Muscle of leg (tissue), 11 donors: ENCODE results near the gene DKK3. TPM values are rescaled to one million over a fixed set of nuclear protein-coding genes. Genes with fewer than 3 reads are reported as not detected.
A peak's percentile ranks its signal among the peaks of the same experiment; 100 is the strongest.

Source experiments
- DNase-seq: peaks from one replicate; pipeline ENCODE4 v3.0.0; 2013
- H3K27ac ChIP-seq: one replicate; pipeline ENCODE4 v1.5.1; 2013; ENCODE audit warnings: mild to moderate bottlenecking, low read length, control low read depth
- H3K27me3 ChIP-seq: one replicate; pipeline ENCODE4 v1.6.1; 2013; ENCODE audit warnings: low read length; ENCODE audit not compliant: control insufficient read depth, insufficient read depth
- H3K36me3 ChIP-seq: one replicate; pipeline ENCODE4 v1.6.1; 2013; ENCODE audit warnings: low read length; ENCODE audit not compliant: control insufficient read depth, insufficient read depth
- H3K4me1 ChIP-seq: one replicate; pipeline ENCODE4 v1.6.1; 2013; ENCODE audit warnings: low read length; ENCODE audit not compliant: control insufficient read depth, insufficient read depth
- H3K4me3 ChIP-seq: one replicate; pipeline ENCODE4 v1.5.1; 2013; ENCODE audit warnings: low read length, control low read depth
- H3K9me3 ChIP-seq: replicated peaks from 2 replicates; pipeline ENCODE4 v1.6.1; 2013; ENCODE audit warnings: low read depth, low read length; ENCODE audit not compliant: control insufficient read depth
- WGBS: methylation state at CpG from one replicate; pipeline ENCODE4 v1.1.5; 2013; ENCODE audit warnings: missing lambda C conversion rate; ENCODE audit not compliant: insufficient coverage; 5-methylcytosine and 5-hydroxymethylcytosine counted together
- polyA plus RNA-seq, 8 donors: library from polyadenylated mRNA; unstranded; fragments of 120-200 nt; gene quantifications; one replicate each; pipeline versions ENCODE4 v1.2.1 to v1.2.3, GENCODE V29; 2013; ENCODE audit warnings: inconsistent platforms in 1 of 8, low replicate concordance in 1 of 8; ENCODE audit not compliant: insufficient read length in 8 of 8, insufficient read depth in 1 of 8
- total RNA-seq: library from RNA; stranded (reverse); fragments of 120-200 nt; gene quantifications from one replicate; pipeline ENCODE4 v1.2.4, GENCODE V29; 2013

The DKK3 gene
- total and polyA plus RNA-seq, 9 donors, result 53.3 to 128 (median 81.9) TPM

- no peak for DNase-seq
- peaks cover 7% of the 10 kb centered on the region for H3K36me3 ChIP-seq
- WGBS, result 81% methylated on average over 4 of the region's 5 CpGs
- H3K9me3 ChIP-seq, result peaks cover 3% of the 10 kb centered on the region
- no peak overlapping the region for H3K27ac ChIP-seq
- peaks cover 46% of the 10 kb centered on the region for H3K4me1 ChIP-seq
- no peak overlapping the region for H3K4me3 ChIP-seq
- H3K27me3 ChIP-seq, result no peaks in the 10 kb centered on the region
Observed at GRCh38 chr11:11983427-11983826, 25.0 kb downstream of the DKK3 start.

GRCh38 chr11:11982975-11983374 is 25.5 kb downstream of the DKK3 start:
- H3K4me3 ChIP-seq, result no peak overlapping the region
- no peak overlapping the region for H3K27ac ChIP-seq
- peaks cover 3% of the 10 kb centered on the region for H3K9me3 ChIP-seq
- H3K4me1 ChIP-seq, result peaks cover 48% of the 10 kb centered on the region
- no peaks in the 10 kb centered on the region for H3K27me3 ChIP-seq
- 100% methylated on average over 1 of the region's 2 CpGs for WGBS
- DNase-seq, result no peak
- peaks cover 7% of the 10 kb centered on the region for H3K36me3 ChIP-seq

- H3K4me1 ChIP-seq, result peaks cover 52% of the 10 kb centered on the region
Observed at GRCh38 chr11:11982461-11982860, 26.0 kb downstream of the DKK3 start.

DNA sequence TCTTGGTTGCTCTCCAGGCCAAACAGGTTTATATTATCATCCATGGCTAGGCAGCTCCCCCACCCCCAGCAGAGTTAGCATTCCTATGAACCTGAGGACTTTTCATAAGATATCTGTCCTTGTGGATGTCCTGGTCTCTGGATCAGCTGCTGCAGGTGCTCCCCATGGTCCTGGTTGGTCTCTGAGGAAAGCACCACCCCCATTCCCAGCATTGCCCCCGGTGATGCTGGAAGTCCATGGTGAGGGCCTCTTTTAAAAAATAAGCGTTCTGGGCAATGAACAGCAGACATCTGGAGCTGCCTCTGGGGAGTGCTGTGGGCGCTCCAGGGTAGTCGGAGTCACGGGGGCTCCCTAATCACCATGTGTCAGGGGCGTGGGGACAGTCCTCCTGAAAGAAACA is 26.6 kb downstream of the DKK3 start:
- H3K27ac ChIP-seq, result no peak overlapping the region

More at GRCh38 chr11:11982461-11982860, 26.0 kb downstream of the DKK3 start:
- Histone ChIP-seq H3K4me3 (no peak overlapping the region), H3K9me3 (peaks cover 3% of the 10 kb centered on the region), H3K27ac (no peak overlapping the region), H3K27me3 (no peaks in the 10 kb centered on the region), H3K36me3 (peaks cover 7% of the 10 kb centered on the region)
- WGBS, result 97% methylated on average over 7 of the region's 10 CpGs
- DNase-seq, result no peak

GRCh38 chr11:11981364-11981763 is 27.1 kb downstream of the DKK3 start:
- no peak overlapping the region for H3K27ac ChIP-seq
- H3K27me3 ChIP-seq, result no peaks in the 10 kb centered on the region
- H3K4me3 ChIP-seq, result no peak overlapping the region
- H3K9me3 ChIP-seq, result peaks cover 3% of the 10 kb centered on the region
- peaks cover 63% of the 10 kb centered on the region for H3K4me1 ChIP-seq
- H3K36me3 ChIP-seq, result peaks cover 7% of the 10 kb centered on the region
- DNase-seq, result no peak
- 79% methylated on average over 3 of the region's 5 CpGs for WGBS

More for the DNA sequence above, 26.6 kb downstream of the DKK3 start:
- Histone ChIP-seq H3K27me3 (no peaks in the 10 kb centered on the region), H3K9me3 (peaks cover 3% of the 10 kb centered on the region), H3K4me3 (no peak overlapping the region), H3K4me1 (peaks cover 58% of the 10 kb centered on the region), H3K36me3 (peaks cover 7% of the 10 kb centered on the region)
- DNase-seq, result no peak
- 76% methylated on average over 3 of the region's 6 CpGs for WGBS

- H3K4me3 ChIP-seq, result no peak overlapping the region
- no CpG with 5 or more reads among the region's 3 CpGs for WGBS
- peaks cover 3% of the 10 kb centered on the region for H3K9me3 ChIP-seq
- no peak overlapping the region for H3K27ac ChIP-seq
- H3K4me1 ChIP-seq, result peaks cover 65% of the 10 kb centered on the region
- DNase-seq, result no peak
- no peaks in the 10 kb centered on the region for H3K27me3 ChIP-seq
- peaks cover 7% of the 10 kb centered on the region for H3K36me3 ChIP-seq
Observed at GRCh38 chr11:11980841-11981308, 27.6 kb downstream of the DKK3 start.

- Histone ChIP-seq H3K27ac (peak overlapping the region; percentile 94), H3K4me3 (no peak overlapping the region)
- 75% methylated on average over 2 of the region's 2 CpGs for WGBS
Observed at GRCh38 chr11:11980200-11980599, 28.2 kb downstream of the DKK3 start.

DNA sequence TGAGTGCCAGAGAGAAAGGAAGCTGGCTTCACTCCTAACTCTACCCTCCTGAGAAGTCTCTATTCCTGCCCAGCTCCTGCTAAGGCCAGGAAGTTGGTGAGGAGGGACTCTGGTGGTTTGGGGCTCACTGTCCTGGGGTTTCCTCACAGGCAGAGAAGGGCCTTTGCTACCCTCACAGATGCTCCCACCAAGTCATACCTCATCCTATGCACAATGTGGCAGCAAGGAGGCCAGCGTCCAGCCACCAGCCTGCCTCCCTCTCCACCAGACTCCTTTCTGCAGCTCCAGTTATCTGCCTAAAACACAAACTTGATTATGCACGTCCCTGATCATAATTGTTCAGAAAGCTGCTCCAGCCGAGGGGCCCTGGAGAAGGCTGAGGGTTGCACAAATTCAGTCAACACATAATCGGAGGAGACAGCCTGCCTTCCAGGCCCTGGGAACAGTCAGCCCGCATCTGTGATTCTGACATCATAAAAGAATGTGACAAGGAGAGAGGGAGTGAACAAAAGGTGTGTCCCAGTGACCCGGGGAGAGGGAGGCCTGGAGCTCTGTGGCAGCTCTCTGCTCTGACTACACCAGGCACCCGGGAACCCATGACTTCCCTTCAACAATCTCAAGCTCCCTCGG is 28.8 kb downstream of the DKK3 start:
- peak; percentile 87 for DNase-seq
- WGBS, result 28% methylated on average over 3 of the region's 8 CpGs
- H3K9me3 ChIP-seq, result peaks cover 3% of the 10 kb centered on the region
- H3K27me3 ChIP-seq, result no peaks in the 10 kb centered on the region
- H3K4me1 ChIP-seq, result peaks cover 68% of the 10 kb centered on the region
- H3K36me3 ChIP-seq, result peaks cover 5% of the 10 kb centered on the region
- peak overlapping the region; percentile 94 for H3K27ac ChIP-seq
- H3K4me3 ChIP-seq, result no peak overlapping the region

More at GRCh38 chr11:11980200-11980599, 28.2 kb downstream of the DKK3 start:
- Histone ChIP-seq H3K9me3 (peaks cover 3% of the 10 kb centered on the region), H3K4me1 (peaks cover 69% of the 10 kb centered on the region), H3K36me3 (peaks cover 7% of the 10 kb centered on the region), H3K27me3 (no peaks in the 10 kb centered on the region)
- no peak for DNase-seq

DNA sequence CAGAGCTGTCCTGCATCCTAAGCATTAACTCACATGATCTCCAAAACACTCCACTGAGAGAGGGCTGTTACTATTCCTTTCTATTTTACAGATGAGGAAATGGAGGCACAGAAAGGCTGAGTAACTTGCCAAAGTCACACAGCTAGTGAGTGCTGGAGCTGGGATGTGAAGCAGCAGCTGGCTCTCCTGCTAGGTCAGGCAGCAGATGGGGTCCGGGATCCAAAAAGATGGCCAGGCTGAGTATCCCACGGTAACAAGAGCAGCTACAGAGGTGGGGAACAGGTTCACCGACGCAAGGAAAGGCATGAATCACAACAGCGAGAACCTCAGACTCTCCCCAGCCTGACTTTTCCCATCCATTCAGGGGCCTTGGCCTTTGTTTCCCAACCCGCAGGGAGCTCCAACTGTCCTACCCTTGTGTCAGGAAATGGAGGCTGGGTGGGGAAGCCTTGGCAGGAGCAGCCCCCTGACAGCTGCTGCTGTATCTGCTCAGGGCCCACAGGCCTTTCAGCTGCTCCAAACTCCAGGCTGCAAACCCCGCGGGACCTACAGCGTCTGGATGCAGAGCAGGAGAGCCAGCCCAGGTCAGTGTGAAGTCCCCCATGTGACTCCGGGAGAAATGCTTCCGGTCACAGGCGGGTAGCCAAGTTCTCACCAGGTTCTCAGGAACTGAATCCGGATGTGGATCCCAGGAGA is 29.5 kb downstream of the DKK3 start:
- H3K9me3 ChIP-seq, result peaks cover 3% of the 10 kb centered on the region
- peak overlapping the region; percentile 94 for H3K27ac ChIP-seq
- H3K4me1 ChIP-seq, result peaks cover 74% of the 10 kb centered on the region
- peaks cover 5% of the 10 kb centered on the region for H3K36me3 ChIP-seq
- no peaks in the 10 kb centered on the region for H3K27me3 ChIP-seq
- DNase-seq, result peak; percentile 94
- 24% methylated on average over 6 of the region's 13 CpGs for WGBS
- H3K4me3 ChIP-seq, result no peak overlapping the region

DNA sequence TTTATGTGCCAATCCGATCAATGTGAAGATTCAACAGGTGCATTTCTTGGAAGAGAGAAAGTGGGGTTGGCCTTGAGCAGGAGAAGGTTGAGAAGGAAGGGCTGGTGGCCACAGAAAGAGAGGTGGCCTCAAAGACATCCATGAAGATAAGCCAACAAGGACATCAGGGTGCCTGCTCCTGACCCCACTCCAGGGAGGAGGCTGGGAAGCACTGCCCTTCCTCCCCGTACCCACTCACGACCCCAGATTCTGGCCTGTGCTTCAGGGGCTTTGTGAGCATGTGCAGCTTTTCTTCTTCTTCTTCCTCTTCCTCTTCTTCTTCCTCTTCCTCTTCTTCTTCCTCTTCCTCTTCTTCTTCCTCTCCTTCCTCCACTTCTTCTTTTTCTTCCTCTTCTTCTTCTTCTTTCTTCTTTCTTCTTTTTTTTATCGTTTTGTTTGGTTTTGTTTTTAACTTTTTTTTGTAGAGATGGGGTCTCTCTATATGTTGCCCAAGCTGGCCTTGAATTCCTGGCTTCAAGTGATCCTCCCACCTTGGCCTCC is 30.3 kb downstream of the DKK3 start:
- DNase-seq, result no peak
- H3K9me3 ChIP-seq, result peaks cover 3% of the 10 kb centered on the region
- H3K4me1 ChIP-seq, result peaks cover 82% of the 10 kb centered on the region
- peak overlapping the region; percentile 94 for H3K27ac ChIP-seq
- H3K36me3 ChIP-seq, result peaks cover 2% of the 10 kb centered on the region
- H3K27me3 ChIP-seq, result no peaks in the 10 kb centered on the region
- no peak overlapping the region for H3K4me3 ChIP-seq
- WGBS, result 93% methylated on average over 2 of the region's 4 CpGs
